Measurements from ENCODE around the gene PDE7B. TPM values are rescaled to one million over a fixed set of nuclear protein-coding genes. Genes with fewer than 3 reads are reported as not detected.
A peak's percentile ranks its signal among the peaks of the same experiment; 100 is the strongest.

The PDE7B gene
- total and polyA plus RNA-seq, 2 of the 4 experiments (the other 2 are of a cell fraction) = 7.8 to 12.4 TPM

- Histone ChIP-seq H4K91ac (ENCODE audit: insufficient read depth, low read depth, low read length) (peak overlapping the region; percentile 43; the same call in 1 of the 2 replicates), H2BK20ac (ENCODE audit: low read depth, low read length) (peak overlapping the region; percentile 60; the same call in 1 of the 2 replicates), H3K4me1 (ENCODE audit: control insufficient read depth, insufficient read depth, low read length) (peaks cover 26% of the 10 kb centered on the region), H2BK120ac (ENCODE audit: low read depth, low read length) (peak overlapping the region; percentile 42; the same call in 1 of the 2 replicates), H3K36me3 (ENCODE audit: control insufficient read depth, insufficient read depth, low read length) (no peaks in the 10 kb centered on the region; the same call in 1 of the 2 replicates), H4K5ac (ENCODE audit: low read depth, low read length) (peak overlapping the region; percentile 75), H3K23ac (ENCODE audit: low read depth, low read length) (peak overlapping the region; percentile 24; the same call in 1 of the 2 replicates), H2BK5ac (ENCODE audit: low read depth, low read length, poor library complexity, severe bottlenecking) (peak overlapping the region; percentile 9), H3K18ac (ENCODE audit: low read depth, low read length) (peak overlapping the region; percentile 34; the same call in 1 of the 2 replicates), H3K56ac (ENCODE audit: extremely low read depth, insufficient read depth, low read length) (no peak overlapping the region), H3K14ac (replicated peaks; ENCODE audit: low read depth, low read length) (peak overlapping the region; percentile 72; the same call in 1 of the 2 replicates), H4K8ac (ENCODE audit: low read depth in 2 of 2, low read length in 2 of 2) (peak overlapping the region; percentile 62 to 76; a peak in 1 of 4 replicates), H3K4ac (ENCODE audit: low read depth, low read length) (peak overlapping the region; percentile 28), H3K9ac (ENCODE audit: low read depth, low read length) (0 out of 2 replicates have a peak overlapping the region, but pooled peaks have one; percentile 22), H2AFZ (replicated peaks; ENCODE audit: low read length, poor library complexity) (no peak overlapping the region), H3K27me3 (ENCODE audit: control insufficient read depth, insufficient read depth, low read length) (no peaks in the 10 kb centered on the region), H2AK9ac (replicated peaks; ENCODE audit: low read depth, low read length, poor library complexity) (no peak overlapping the region), H3K79me1 (ENCODE audit: low read depth in 1 of 2, low read length in 2 of 2) (peaks cover 28 to 47% of the 10 kb centered on the region in 2 experiments; a peak in 3 of 4 replicates), H3K9me3 (ENCODE audit: control insufficient read depth, insufficient read depth, low read length) (no peaks in the 10 kb centered on the region), H3K4me3 (ENCODE audit: insufficient read depth, low read depth, low read length) (no peak overlapping the region), H2BK15ac (ENCODE audit: low read depth, low read length) (peak overlapping the region; percentile 20; the same call in 1 of the 3 replicates), H3K27ac (ENCODE audit: insufficient read depth, low read length) (no peak overlapping the region), H2AK5ac (ENCODE audit: low read depth, low read length) (peak overlapping the region; percentile 35; the same call in 1 of the 2 replicates), H3K4me2 (ENCODE audit: low read depth, low read length) (no peak overlapping the region), H4K20me1 (ENCODE audit: insufficient read depth, low read length) (no peaks in the 10 kb centered on the region), H3K9me1 (ENCODE audit: insufficient read depth, low read length) (peaks cover 9% of the 10 kb centered on the region)
- TF ChIP-seq RFX5 (IDR thresholded peaks at IDR 0.05; ENCODE audit: low read depth, low read length) = no peak
- TF ChIP-seq MAFK (IDR thresholded peaks at IDR 0.05; ENCODE audit: low read depth, low read length) = no peak
- TF ChIP-seq SMC3 (IDR thresholded peaks at IDR 0.05; ENCODE audit: low read depth, low read length) = peak; percentile 21; the same call in 1 of the 2 replicates
- TF ChIP-seq, protein P1, sequence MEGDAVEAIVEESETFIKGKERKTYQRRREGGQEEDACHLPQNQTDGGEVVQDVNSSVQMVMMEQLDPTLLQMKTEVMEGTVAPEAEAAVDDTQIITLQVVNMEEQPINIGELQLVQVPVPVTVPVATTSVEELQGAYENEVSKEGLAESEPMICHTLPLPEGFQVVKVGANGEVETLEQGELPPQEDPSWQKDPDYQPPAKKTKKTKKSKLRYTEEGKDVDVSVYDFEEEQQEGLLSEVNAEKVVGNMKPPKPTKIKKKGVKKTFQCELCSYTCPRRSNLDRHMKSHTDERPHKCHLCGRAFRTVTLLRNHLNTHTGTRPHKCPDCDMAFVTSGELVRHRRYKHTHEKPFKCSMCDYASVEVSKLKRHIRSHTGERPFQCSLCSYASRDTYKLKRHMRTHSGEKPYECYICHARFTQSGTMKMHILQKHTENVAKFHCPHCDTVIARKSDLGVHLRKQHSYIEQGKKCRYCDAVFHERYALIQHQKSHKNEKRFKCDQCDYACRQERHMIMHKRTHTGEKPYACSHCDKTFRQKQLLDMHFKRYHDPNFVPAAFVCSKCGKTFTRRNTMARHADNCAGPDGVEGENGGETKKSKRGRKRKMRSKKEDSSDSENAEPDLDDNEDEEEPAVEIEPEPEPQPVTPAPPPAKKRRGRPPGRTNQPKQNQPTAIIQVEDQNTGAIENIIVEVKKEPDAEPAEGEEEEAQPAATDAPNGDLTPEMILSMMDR (conservative IDR thresholded peaks at IDR 0.05; ENCODE audit: low read depth, low read length) = peak; percentile 26
- peak; percentile 41 for TF ChIP-seq RAD21 (IDR thresholded peaks at IDR 0.05; ENCODE audit: low read length)
- no peak for TF ChIP-seq MXI1 (IDR thresholded peaks at IDR 0.05; ENCODE audit: borderline replicate concordance, low read depth, low read length)
- dilution Hi-C loops (cut with HindIII; ENCODE audit: low sequenced_read_pairs, unreplicated experiment) = no loop called here
- no peak for ATAC-seq (ENCODE audit: low read depth)
- DNase-seq = peak; percentile 43
- BruUV-seq (replicated peaks) = no TSS peak
- POLR2A ChIA-PET (ENCODE audit: unreplicated experiment) = no interaction called here
- intact Hi-C loops (cut with micrococcal nuclease) = no loop called here
- in situ Hi-C loops (cut with MboI; ENCODE audit: low sequenced_read_pairs) = no loop called here
- 84% methylated on average over 5 of the region's 9 CpGs; no CpG with 5 or more reads in 1 of the 2 experiments for WGBS, 2 experiments (ENCODE audit: extremely low coverage in 2 of 2, insufficient read length in 1 of 2)
- CTCF ChIA-PET = interaction anchor here (1.1 to 1.4 kb wide), 3 partner anchors 14 to 403 kb away, joined by 4 read pairs; no protein-coding TSS in a partner anchor
Measured at GRCh38 chr6:135938576-135939207, 87.2 kb downstream of the PDE7B start.
